Prostate gland (tissue), 2 donors: ENCODE data around the gene HBE1.

Experiments used
- POLR2A ChIP-seq: fragments of 450-650 bp; IDR thresholded peaks from one replicate; pipeline ENCODE4 v1.6.1; 2016; ENCODE audit warnings: antibody characterized with exemption, mild to moderate bottlenecking
- POLR2AphosphoS5 ChIP-seq: sonication (generic); formaldehyde crosslinking; IDR thresholded peaks from one replicate; pipeline ENCODE4 v1.6.1; 2017; ENCODE audit warnings: antibody characterized with exemption
- TF ChIP-seq, protein P1 (sequence below), 4 experiments: fragments of 200-600 bp in 2 of 4; fragments of 450-650 bp in 2 of 4; sonication (generic) in 2 of 4; IDR thresholded peaks; 1 replicate in 3 of 4; 2 replicates in 1 of 4; pipeline ENCODE4 v1.5.1; 2016 to 2019; ENCODE audit warnings: antibody characterized with exemption in 4 of 4, mild to moderate bottlenecking in 2 of 4, moderate library complexity in 2 of 4

- TF ChIP-seq POLR2A (no peak), POLR2AphosphoS5 (no peak)
- TF ChIP-seq, protein P1, sequence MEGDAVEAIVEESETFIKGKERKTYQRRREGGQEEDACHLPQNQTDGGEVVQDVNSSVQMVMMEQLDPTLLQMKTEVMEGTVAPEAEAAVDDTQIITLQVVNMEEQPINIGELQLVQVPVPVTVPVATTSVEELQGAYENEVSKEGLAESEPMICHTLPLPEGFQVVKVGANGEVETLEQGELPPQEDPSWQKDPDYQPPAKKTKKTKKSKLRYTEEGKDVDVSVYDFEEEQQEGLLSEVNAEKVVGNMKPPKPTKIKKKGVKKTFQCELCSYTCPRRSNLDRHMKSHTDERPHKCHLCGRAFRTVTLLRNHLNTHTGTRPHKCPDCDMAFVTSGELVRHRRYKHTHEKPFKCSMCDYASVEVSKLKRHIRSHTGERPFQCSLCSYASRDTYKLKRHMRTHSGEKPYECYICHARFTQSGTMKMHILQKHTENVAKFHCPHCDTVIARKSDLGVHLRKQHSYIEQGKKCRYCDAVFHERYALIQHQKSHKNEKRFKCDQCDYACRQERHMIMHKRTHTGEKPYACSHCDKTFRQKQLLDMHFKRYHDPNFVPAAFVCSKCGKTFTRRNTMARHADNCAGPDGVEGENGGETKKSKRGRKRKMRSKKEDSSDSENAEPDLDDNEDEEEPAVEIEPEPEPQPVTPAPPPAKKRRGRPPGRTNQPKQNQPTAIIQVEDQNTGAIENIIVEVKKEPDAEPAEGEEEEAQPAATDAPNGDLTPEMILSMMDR (IDR thresholded peaks at IDR 0.05): no peak
Observed at GRCh38 chr11:5237420-5237819, 32.3 kb downstream of the HBE1 start.
